ENCODE data around the gene NCS1. TPM values are rescaled to one million over a fixed set of nuclear protein-coding genes. Genes with fewer than 3 reads are reported as not detected.

Gene NCS1
- polyA plus RNA-seq (ENCODE audit: insufficient read length in 10 of 10): 10 to 100 TPM; 26.0 to 57.9 (median 43.6) TPM
- long read RNA-seq, donor 1, full-length matches to known transcripts: 17 of 17 reads
- long read RNA-seq, donor 1, partial matches to known transcripts: 0 of 17 reads
- long read RNA-seq, donor 1, other reads (novel, unspliced or antisense): 0 of 17 reads
- long read RNA-seq, donor 2, full-length matches to known transcripts: 11 of 11 reads
- long read RNA-seq, donor 2, partial matches to known transcripts: 0 of 11 reads
- long read RNA-seq, donor 2, other reads (novel, unspliced or antisense): 0 of 11 reads
- long read RNA-seq, donor 3: 0 reads
- long read RNA-seq, donor 4, full-length matches to known transcripts: 9 of 14 reads
- long read RNA-seq, donor 4, partial matches to known transcripts: 5 of 14 reads
- long read RNA-seq, donor 4, other reads (novel, unspliced or antisense): 0 of 14 reads
- long read RNA-seq, donor 5, full-length matches to known transcripts: 9 of 9 reads
- long read RNA-seq, donor 5, partial matches to known transcripts: 0 of 9 reads
- long read RNA-seq, donor 5, other reads (novel, unspliced or antisense): 0 of 9 reads
- long read RNA-seq, donor 6, full-length matches to known transcripts: 12 of 12 reads
- long read RNA-seq, donor 6, partial matches to known transcripts: 0 of 12 reads
- long read RNA-seq, donor 6, other reads (novel, unspliced or antisense): 0 of 12 reads
- long read RNA-seq, donor 7, full-length matches to known transcripts: 11 of 16 reads
- long read RNA-seq, donor 7, partial matches to known transcripts: 5 of 16 reads
- long read RNA-seq, donor 7, other reads (novel, unspliced or antisense): 0 of 16 reads
- long read RNA-seq, donor 8, full-length matches to known transcripts: 10 of 10 reads
- long read RNA-seq, donor 8, partial matches to known transcripts: 0 of 10 reads
- long read RNA-seq, donor 8, other reads (novel, unspliced or antisense): 0 of 10 reads
- long read RNA-seq, donor 9, full-length matches to known transcripts: 3 of 3 reads
- long read RNA-seq, donor 9, partial matches to known transcripts: 0 of 3 reads
- long read RNA-seq, donor 9, other reads (novel, unspliced or antisense): 0 of 3 reads

- peak; percentile 59 to 84 (median 78) for DNase-seq
Observed at GRCh38 chr9:130172161-130172857, at the start of gene NCS1. NCS1 (plus strand) TSS chr9:130172404; CDS start chr9:130172664, 260 bp downstream.

- DNase-seq: no peak
Observed at GRCh38 chr9:130122456-130122855, 49.7 kb upstream of the NCS1 start.

GRCh38 chr9:130124085-130124860 lies 47.9 kb upstream of the NCS1 start:
- DNase-seq: no peak

- DNase-seq: no peak
Observed at GRCh38 chr9:130126721-130127433, 45.3 kb upstream of the NCS1 start.

- no peak for DNase-seq
Observed at GRCh38 chr9:130128251-130128650, 44.0 kb upstream of the NCS1 start.

- DNase-seq: peak; percentile 48 to 87 (median 60)
Observed at GRCh38 chr9:130128733-130129431, 43.3 kb upstream of the NCS1 start.

- DNase-seq: no peak
Observed at GRCh38 chr9:130129432-130130061, 42.7 kb upstream of the NCS1 start.

- no peak for DNase-seq
Observed at GRCh38 chr9:130132746-130133145, 39.5 kb upstream of the NCS1 start.

- no peak for DNase-seq
Observed at GRCh38 chr9:130137081-130137640, 35.0 kb upstream of the NCS1 start.

GRCh38 chr9:130137641-130138081 lies 34.5 kb upstream of the NCS1 start:
- no peak for DNase-seq

- DNase-seq: peak in 1 of 3 donors; percentile 59
Observed at GRCh38 chr9:130138171-130138653, 34.0 kb upstream of the NCS1 start.

GRCh38 chr9:130138791-130139190 lies 33.4 kb upstream of the NCS1 start:
- peak; percentile 67 to 86 (median 81) for DNase-seq

- DNase-seq: no peak
Observed at GRCh38 chr9:130139251-130139650, 33.0 kb upstream of the NCS1 start.

- DNase-seq: no peak
Observed at GRCh38 chr9:130140706-130141105, 31.5 kb upstream of the NCS1 start.

GRCh38 chr9:130142056-130142455 lies 30.1 kb upstream of the NCS1 start:
- DNase-seq: no peak

GRCh38 chr9:130142641-130143040 lies 29.6 kb upstream of the NCS1 start:
- DNase-seq: no peak

GRCh38 chr9:130143279-130143893 lies 28.8 kb upstream of the NCS1 start:
- no peak for DNase-seq

GRCh38 chr9:130143958-130144366 lies 28.2 kb upstream of the NCS1 start:
- DNase-seq: peak in 1 of 3 donors; percentile 59

Data from muscle of back (tissue), 13 donors.